ENCODE measurements around the gene MSH2.

- TF ChIP-seq, protein P1, sequence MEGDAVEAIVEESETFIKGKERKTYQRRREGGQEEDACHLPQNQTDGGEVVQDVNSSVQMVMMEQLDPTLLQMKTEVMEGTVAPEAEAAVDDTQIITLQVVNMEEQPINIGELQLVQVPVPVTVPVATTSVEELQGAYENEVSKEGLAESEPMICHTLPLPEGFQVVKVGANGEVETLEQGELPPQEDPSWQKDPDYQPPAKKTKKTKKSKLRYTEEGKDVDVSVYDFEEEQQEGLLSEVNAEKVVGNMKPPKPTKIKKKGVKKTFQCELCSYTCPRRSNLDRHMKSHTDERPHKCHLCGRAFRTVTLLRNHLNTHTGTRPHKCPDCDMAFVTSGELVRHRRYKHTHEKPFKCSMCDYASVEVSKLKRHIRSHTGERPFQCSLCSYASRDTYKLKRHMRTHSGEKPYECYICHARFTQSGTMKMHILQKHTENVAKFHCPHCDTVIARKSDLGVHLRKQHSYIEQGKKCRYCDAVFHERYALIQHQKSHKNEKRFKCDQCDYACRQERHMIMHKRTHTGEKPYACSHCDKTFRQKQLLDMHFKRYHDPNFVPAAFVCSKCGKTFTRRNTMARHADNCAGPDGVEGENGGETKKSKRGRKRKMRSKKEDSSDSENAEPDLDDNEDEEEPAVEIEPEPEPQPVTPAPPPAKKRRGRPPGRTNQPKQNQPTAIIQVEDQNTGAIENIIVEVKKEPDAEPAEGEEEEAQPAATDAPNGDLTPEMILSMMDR (IDR thresholded peaks at IDR 0.05; ENCODE audit: low read depth, low read length): no peak
- TF ChIP-seq EZH2phosphoT487 (IDR thresholded peaks at IDR 0.05; ENCODE audit: low read depth): no peak
Measured at GRCh38 chr2:47460766-47461165, 57.8 kb downstream of the MSH2 start.
